GM23248 (cell line): ENCODE results near the gene CHST1. TPM values are rescaled to one million over a fixed set of nuclear protein-coding genes. Genes with fewer than 3 reads are reported as not detected.

Experiments used
- DNase-seq: peaks from one replicate; pipeline ENCODE4 v3.0.0-alpha.2; 2015
- H2AFZ ChIP-seq: fragments of 200-600 bp; sonication (generic); 2 replicates; pipeline ENCODE4 v1.6.1; 2016; ENCODE audit warnings: antibody characterized with exemption
- H3F3A ChIP-seq: fragments of 200-600 bp; sonication (generic); 2 replicates; pipeline ENCODE4 v1.6.1; 2016; ENCODE audit warnings: mild to moderate bottlenecking, antibody characterized with exemption, mixed run types; ENCODE audit not compliant: insufficient read depth
- H3K27ac ChIP-seq: fragments of 200-600 bp; sonication (generic); 2 replicates; pipeline ENCODE4 v1.5.1; 2016; ENCODE audit warnings: mild to moderate bottlenecking
- H3K27me3 ChIP-seq: fragments of 200-600 bp; sonication (generic); replicated peaks from 2 replicates; pipeline ENCODE4 v1.6.1; 2016; ENCODE audit warnings: mild to moderate bottlenecking; ENCODE audit not compliant: insufficient read depth
- H3K36me3 ChIP-seq: fragments of 200-600 bp; sonication (generic); 2 replicates; pipeline ENCODE4 v1.6.1; 2016; ENCODE audit warnings: low read depth, mild to moderate bottlenecking
- H3K4me1 ChIP-seq: fragments of 200-600 bp; sonication (generic); 2 replicates; pipeline ENCODE4 v1.6.1; 2016; ENCODE audit warnings: mild to moderate bottlenecking; ENCODE audit not compliant: insufficient read depth
- H3K4me2 ChIP-seq: fragments of 200-600 bp; sonication (generic); one replicate; pipeline ENCODE4 v1.6.1; 2016; ENCODE audit warnings: mild to moderate bottlenecking; ENCODE audit not compliant: unreplicated experiment
- H3K4me3 ChIP-seq: fragments of 200-600 bp; sonication (generic); 2 replicates; pipeline ENCODE4 v1.5.1; 2016; ENCODE audit warnings: mild to moderate bottlenecking
- H3K79me2 ChIP-seq: fragments of 200-600 bp; sonication (generic); 2 replicates; pipeline ENCODE4 v1.6.1; 2016; ENCODE audit warnings: mild to moderate bottlenecking; ENCODE audit not compliant: insufficient read depth
- H3K9ac ChIP-seq: fragments of 200-600 bp; sonication (generic); 2 replicates; pipeline ENCODE4 v1.6.1; 2016; ENCODE audit warnings: mild to moderate bottlenecking
- H3K9me2 ChIP-seq: fragments of 200-600 bp; sonication (generic); 2 replicates; pipeline ENCODE4 v1.6.1; 2016; ENCODE audit warnings: mixed run types, mild to moderate bottlenecking, moderate library complexity; ENCODE audit not compliant: insufficient read depth
- H3K9me3 ChIP-seq: fragments of 200-600 bp; sonication (generic); one replicate; pipeline ENCODE4 v1.6.1; 2017; ENCODE audit warnings: low read depth
- H4K20me1 ChIP-seq: fragments of 200-600 bp; sonication (generic); 2 replicates; pipeline ENCODE4 v1.6.0; 2016; ENCODE audit not compliant: insufficient read depth
- EZH2 ChIP-seq: fragments of 200-600 bp; sonication (generic); IDR thresholded peaks from 2 replicates; pipeline ENCODE4 v1.6.1; 2018; ENCODE audit warnings: antibody characterized with exemption, mild to moderate bottlenecking; ENCODE audit not compliant: insufficient read depth, poor library complexity, severe bottlenecking
- EZH2phosphoT487 ChIP-seq: fragments of 200-600 bp; sonication (generic); IDR thresholded peaks from 2 replicates; pipeline ENCODE4 v1.6.1; 2018; ENCODE audit warnings: antibody characterized with exemption, moderate library complexity, mild to moderate bottlenecking, low read depth; ENCODE audit not compliant: insufficient read depth
- WGBS, 2 experiments: methylation state at CpG; one replicate each; pipeline ENCODE4 v1.1.6; 2015 to 2017; ENCODE audit warnings: low lambda C conversion rate in 2 of 2, low coverage in 1 of 2; ENCODE audit errors: missing lambda C conversion rate in 2 of 2; 5-methylcytosine and 5-hydroxymethylcytosine counted together
- in situ Hi-C: fragments of 300-500 bp; cut with MboI; formaldehyde crosslinking; loops from 2 replicates; pipeline ENCODE4 v1.15.0; 2020
- polyA plus RNA-seq: library from polyadenylated mRNA; unstranded; fragments of >200 nt; fragmentation: Nextera tagmentation; extraction: Ambion mirVana; gene quantifications from 2 replicates; pipeline ENCODE4 v1.2.1, GENCODE V29; 2016
- total RNA-seq: library from RNA; depleted of rRNA; stranded (reverse); fragments of >200 nt; shearing (Covaris generic); gene quantifications from 2 replicates; pipeline ENCODE4 v1.2.3, GENCODE V29; 2014

The CHST1 gene
- total and polyA plus RNA-seq, 2 experiments from 2014 or later, result 0.06 TPM; not detected in 1

DNA sequence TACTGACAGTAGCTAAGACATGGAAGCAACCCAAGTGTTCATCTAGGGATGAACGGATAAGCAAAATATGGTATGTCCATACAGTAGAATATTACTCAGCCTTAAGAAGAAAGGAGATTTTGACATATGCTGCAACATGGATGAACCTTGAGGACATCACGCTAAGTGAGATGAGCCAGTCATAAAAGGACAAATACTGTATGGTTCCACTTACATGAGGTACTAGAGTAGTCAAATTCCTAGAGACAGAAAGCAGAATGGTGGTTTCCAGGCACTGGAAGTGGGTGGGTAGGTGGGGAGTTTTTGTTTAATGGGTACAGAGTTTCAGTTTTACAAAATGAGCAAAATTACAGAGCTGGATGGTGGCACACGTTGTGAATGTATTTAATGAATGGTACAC, 18.1 kb downstream of the CHST1 start:
- 67% methylated on average over 3 of the region's 3 CpGs for WGBS, 2 experiments
- Histone ChIP-seq H3K9ac (no peak overlapping the region), H3K36me3 (no peaks in the 10 kb centered on the region), H3K9me2 (no peaks in the 10 kb centered on the region), H3K27me3 (peaks cover 12% of the 10 kb centered on the region; the same call in 1 of the 2 replicates), H3K4me1 (no peaks in the 10 kb centered on the region), H3K9me3 (no peaks in the 10 kb centered on the region), H3K79me2 (no peaks in the 10 kb centered on the region), H4K20me1 (no peaks in the 10 kb centered on the region), H3F3A (no peaks in the 10 kb centered on the region), H3K27ac (no peak overlapping the region), H3K4me3 (no peak overlapping the region), H3K4me2 (no peak overlapping the region), H2AFZ (no peak overlapping the region)
- in situ Hi-C loops, result no loop called here
- no peak for DNase-seq
- no peak for TF ChIP-seq EZH2
- TF ChIP-seq EZH2phosphoT487, result no peak

DNA sequence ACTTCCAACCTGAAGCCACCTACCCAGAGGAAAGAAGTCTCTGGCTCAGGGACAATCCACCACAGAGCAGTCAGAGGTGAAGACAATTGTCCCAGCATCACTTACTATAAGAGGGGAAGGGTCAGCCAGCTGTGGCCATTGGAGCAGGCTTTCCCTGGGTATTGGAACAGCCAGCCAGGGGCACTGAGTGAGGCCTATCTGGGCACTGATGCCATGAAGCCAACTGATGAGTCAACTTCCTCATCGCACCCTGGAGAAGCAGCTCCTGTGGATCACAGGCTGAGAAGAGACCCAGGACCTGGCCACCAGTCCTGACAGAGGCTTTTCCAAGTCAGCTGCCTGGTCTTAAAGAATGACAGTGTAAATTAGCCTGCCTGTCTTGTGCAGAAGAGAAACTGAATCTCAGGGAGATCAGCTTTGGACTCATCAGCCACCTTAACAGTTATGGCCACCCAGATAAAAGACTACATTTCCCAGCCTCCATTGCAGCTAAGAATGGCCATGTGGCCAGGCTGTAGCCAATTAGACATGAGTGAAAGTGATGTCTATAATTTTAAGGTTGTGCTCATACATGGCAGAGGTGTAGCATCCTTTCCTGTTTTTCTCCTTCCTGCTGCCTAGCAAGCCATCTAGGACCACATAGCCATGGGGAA, 19.0 kb downstream of the CHST1 start:
- no peaks in the 10 kb centered on the region for H3K36me3 ChIP-seq
- no peaks in the 10 kb centered on the region for H3F3A ChIP-seq
- in situ Hi-C loops, result no loop called here
- no peak overlapping the region for H2AFZ ChIP-seq
- no peak overlapping the region for H3K4me3 ChIP-seq
- H3K4me1 ChIP-seq, result no peaks in the 10 kb centered on the region
- 56 to 76% methylated on average over 1 of the region's 1 CpG for WGBS, 2 experiments
- no peaks in the 10 kb centered on the region for H3K9me2 ChIP-seq
- H3K79me2 ChIP-seq, result no peaks in the 10 kb centered on the region
- no peak overlapping the region for H3K27ac ChIP-seq
- no peaks in the 10 kb centered on the region for H3K9me3 ChIP-seq
- H3K27me3 ChIP-seq, result peaks cover 15% of the 10 kb centered on the region; the same call in 1 of the 2 replicates
- TF ChIP-seq EZH2phosphoT487 (no peak), EZH2 (no peak)
- DNase-seq, result peak; percentile 58
- H3K9ac ChIP-seq, result no peak overlapping the region
- no peaks in the 10 kb centered on the region for H4K20me1 ChIP-seq
- no peak overlapping the region for H3K4me2 ChIP-seq

DNA sequence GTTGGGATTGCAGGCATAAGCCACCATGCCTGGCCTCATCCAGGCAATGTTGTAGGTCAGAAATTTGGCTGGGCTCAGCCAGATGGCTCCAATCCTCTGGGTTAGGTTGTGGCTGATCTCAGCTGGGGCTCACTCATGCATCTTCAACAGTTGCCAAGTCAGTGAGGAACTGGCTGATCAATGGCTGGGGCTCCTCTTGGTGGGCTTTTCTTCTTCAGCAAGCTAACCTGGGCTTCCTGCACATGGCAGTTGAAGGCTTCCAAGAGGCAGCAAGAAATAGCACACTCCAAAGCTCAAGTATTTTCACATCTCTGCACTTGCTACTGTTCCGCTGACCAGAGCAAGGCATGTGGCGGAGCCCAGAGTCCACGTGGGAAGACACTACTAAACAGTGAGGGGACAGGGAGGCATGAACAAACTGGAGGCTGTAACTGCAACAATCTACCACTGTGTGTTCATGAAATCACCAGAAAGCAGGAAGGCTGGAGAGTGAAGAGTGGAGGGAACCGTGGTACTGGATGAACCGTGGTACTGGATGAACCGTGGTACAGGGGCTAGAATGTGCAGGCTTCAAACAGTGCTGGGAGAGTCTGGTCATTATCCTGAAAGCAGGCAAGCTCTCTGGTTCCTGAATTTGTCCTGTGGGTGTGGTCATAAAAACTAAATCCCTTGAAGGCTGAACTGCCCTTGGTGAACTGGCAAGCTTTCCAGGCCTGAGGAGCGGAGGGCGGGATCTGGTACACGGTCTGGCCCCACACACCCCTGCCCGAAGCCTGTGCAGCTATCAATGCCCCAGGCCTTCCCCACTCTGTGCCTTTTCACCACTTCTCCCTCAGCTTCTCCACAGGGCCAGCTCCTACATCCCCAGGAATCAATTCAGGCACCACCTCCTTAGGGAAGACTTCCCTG, 20.2 kb downstream of the CHST1 start:
- no peaks in the 10 kb centered on the region for H3K79me2 ChIP-seq
- no peaks in the 10 kb centered on the region for H3K9me2 ChIP-seq
- H3K9ac ChIP-seq, result no peak overlapping the region
- H3K27me3 ChIP-seq, result peaks cover 25% of the 10 kb centered on the region
- WGBS, 2 experiments, result 44 to 47% methylated on average over 10 of the region's 10 CpGs
- H3K4me3 ChIP-seq, result no peak overlapping the region
- no peaks in the 10 kb centered on the region for H3K36me3 ChIP-seq
- H4K20me1 ChIP-seq, result no peaks in the 10 kb centered on the region
- DNase-seq, result no peak
- no peak overlapping the region for H3K27ac ChIP-seq
- H3K4me1 ChIP-seq, result no peaks in the 10 kb centered on the region
- no peaks in the 10 kb centered on the region for H3K9me3 ChIP-seq
- no peak overlapping the region for H3K4me2 ChIP-seq
- H3F3A ChIP-seq, result no peaks in the 10 kb centered on the region
- in situ Hi-C loops, result no loop called here
- no peak overlapping the region for H2AFZ ChIP-seq
- TF ChIP-seq EZH2phosphoT487, result no peak
- TF ChIP-seq EZH2, result no peak

DNA sequence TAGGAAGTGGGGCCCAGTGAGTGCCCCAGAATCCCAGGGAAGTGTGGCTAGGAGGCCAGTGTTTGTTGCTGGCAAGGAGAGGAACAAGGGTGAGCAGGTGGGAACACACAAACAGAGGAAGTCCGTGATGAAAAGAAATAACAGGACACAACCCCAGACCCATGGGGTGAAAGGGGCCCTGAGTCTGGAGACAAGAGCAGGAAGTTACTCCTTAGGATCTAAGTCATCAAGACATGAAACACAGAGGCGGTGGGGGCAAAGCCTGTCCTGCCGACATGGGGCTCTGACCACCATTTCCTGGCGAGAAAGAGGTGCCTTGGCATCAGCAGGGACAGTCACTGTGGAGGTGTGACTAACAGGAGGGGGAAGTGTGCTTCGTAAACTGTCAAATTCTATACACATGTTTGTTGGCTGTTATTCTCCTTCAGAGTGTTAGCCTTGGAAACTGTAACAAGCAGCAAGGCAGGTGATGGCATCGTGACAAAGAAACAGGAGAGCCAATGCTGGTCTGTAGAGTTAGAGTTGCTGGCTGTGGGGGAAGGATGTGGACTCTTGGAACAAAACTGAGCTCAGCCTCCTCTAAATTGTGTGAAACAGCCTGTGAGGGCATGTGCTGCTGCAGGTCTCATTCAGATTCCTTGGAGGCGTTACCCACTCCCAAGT, 21.7 kb downstream of the CHST1 start:
- Histone ChIP-seq H2AFZ (no peak overlapping the region), H3K9me3 (no peaks in the 10 kb centered on the region), H3K4me3 (no peak overlapping the region), H3K36me3 (no peaks in the 10 kb centered on the region), H3K79me2 (no peaks in the 10 kb centered on the region), H4K20me1 (no peaks in the 10 kb centered on the region), H3K9ac (no peak overlapping the region), H3K4me1 (no peaks in the 10 kb centered on the region), H3F3A (no peaks in the 10 kb centered on the region), H3K4me2 (no peak overlapping the region), H3K27ac (no peak overlapping the region), H3K9me2 (no peaks in the 10 kb centered on the region), H3K27me3 (peaks cover 32% of the 10 kb centered on the region)
- in situ Hi-C loops, result no loop called here
- TF ChIP-seq EZH2phosphoT487 (no peak), EZH2 (no peak)
- no peak for DNase-seq
- 16 to 18% methylated on average over 7 of the region's 7 CpGs for WGBS, 2 experiments
